Fibroblast of lung (primary cell): Measurements from ENCODE around the gene RNGTT. TPM values are rescaled to one million over a fixed set of nuclear protein-coding genes. Genes with fewer than 3 reads are reported as not detected.
A peak's percentile ranks its signal among the peaks of the same experiment; 100 is the strongest.

Source experiments
- DNase-seq, 2 donors: peaks; one replicate each; pipeline versions ENCODE4 v3.0.0 to v3.0.0-alpha.2; 2010; ENCODE audit warnings: low read depth in 2 of 2
- H2AFZ ChIP-seq: 2 replicates; pipeline ENCODE4 v1.5.1; 2012; ENCODE audit warnings: low read length, control low read depth, inconsistent platforms
- H3K27ac ChIP-seq: 2 replicates; pipeline ENCODE4 v1.5.1; 2011; ENCODE audit warnings: low read length, control low read depth; ENCODE audit not compliant: insufficient read depth
- H3K27me3 ChIP-seq: 2 replicates; pipeline ENCODE4 v1.5.1; 2011; ENCODE audit warnings: mild to moderate bottlenecking, low read length; ENCODE audit not compliant: control insufficient read depth, insufficient read depth
- H3K36me3 ChIP-seq: 2 replicates; pipeline ENCODE4 v1.5.1; 2011; ENCODE audit warnings: low read length; ENCODE audit not compliant: control insufficient read depth, insufficient read depth
- H3K4me1 ChIP-seq: 2 replicates; pipeline ENCODE4 v1.5.1; 2011; ENCODE audit warnings: low read length; ENCODE audit not compliant: control insufficient read depth, insufficient read depth; ENCODE audit errors: extremely low read depth
- H3K4me2 ChIP-seq: 2 replicates; pipeline ENCODE4 v1.5.1; 2011; ENCODE audit warnings: low read length, control low read depth; ENCODE audit not compliant: insufficient read depth; ENCODE audit errors: extremely low read depth
- H3K4me3 ChIP-seq, 4 experiments: fragments of 200-600 bp in 1 of 4; sonication (generic) in 1 of 4; replicated peaks in 1 of 4; 2 replicates each; pipeline ENCODE4 v1.5.1; 2011 to 2016; ENCODE audit warnings: low read length in 4 of 4, low read depth in 3 of 4, mild to moderate bottlenecking in 3 of 4, control low read depth in 2 of 4, inconsistent platforms in 1 of 4, mixed read lengths in 1 of 4; ENCODE audit not compliant: insufficient read depth in 1 of 4; ENCODE audit errors: control extremely low read depth in 1 of 4
- H3K79me2 ChIP-seq: 2 replicates; pipeline ENCODE4 v1.5.1; 2012; ENCODE audit warnings: mild to moderate bottlenecking, low read length, inconsistent platforms; ENCODE audit not compliant: control insufficient read depth, insufficient read depth
- H3K9ac ChIP-seq: 2 replicates; pipeline ENCODE4 v1.5.1; 2011; ENCODE audit warnings: mild to moderate bottlenecking, low read length, control low read depth; ENCODE audit not compliant: insufficient read depth
- H3K9me3 ChIP-seq: 2 replicates; pipeline ENCODE4 v1.5.1; 2012; ENCODE audit warnings: low read depth, low read length; ENCODE audit not compliant: control insufficient read depth, insufficient read depth
- H4K20me1 ChIP-seq: 2 replicates; pipeline ENCODE4 v1.5.1; 2011; ENCODE audit warnings: low read length; ENCODE audit not compliant: control insufficient read depth, insufficient read depth; ENCODE audit errors: extremely low read depth
- CTCF ChIP-seq, 2 donors: IDR thresholded peaks in 1 of 2; conservative IDR thresholded peaks in 1 of 2; 1 replicate in 1 of 2; 2 replicates in 1 of 2; pipeline ENCODE4 v1.5.1; 2011 to 2012; ENCODE audit warnings: low read length in 2 of 2, control low read depth in 1 of 2, inconsistent platforms in 1 of 2, low read depth in 1 of 2, mild to moderate bottlenecking in 1 of 2
- EZH2 ChIP-seq: IDR thresholded peaks from 2 replicates; pipeline ENCODE4 v1.5.1; 2012; ENCODE audit warnings: low read length, control low read depth, mild to moderate bottlenecking; ENCODE audit errors: missing control alignments
- polyA plus RNA-seq, 2 donors: library from polyadenylated mRNA; depleted of rRNA in 1 of 2; stranded (reverse) in 1 of 2; unstranded in 1 of 2; fragments of >200 nt; gene quantifications; 2 replicates each; pipeline ENCODE4 v1.2.1, GENCODE V29; 2011 to 2012; ENCODE audit warnings: missing spikeins in 1 of 2
- total RNA-seq: library from RNA; depleted of rRNA; stranded (reverse); fragments of >200 nt; gene quantifications from 2 replicates; pipeline ENCODE4 v1.2.1, GENCODE V29; 2014

The RNGTT gene
- total and polyA plus RNA-seq, 2 donors (not counting 1 experiment from before 2014, with no cell fraction given): 10.7 to 12.7 TPM

- no peak overlapping the region for H2AFZ ChIP-seq
- H4K20me1 ChIP-seq: no peaks in the 10 kb centered on the region
- no peak overlapping the region for H3K4me2 ChIP-seq
- H3K27me3 ChIP-seq: no peaks in the 10 kb centered on the region
- no peak overlapping the region for H3K9ac ChIP-seq
- no peak overlapping the region for H3K4me3 ChIP-seq
- H3K27ac ChIP-seq: no peak overlapping the region
- TF ChIP-seq CTCF (conservative IDR thresholded peaks at IDR 0.05 in 1 of 2, IDR thresholded peaks at IDR 0.05 in 1 of 2; ENCODE audit: low read depth in 1 of 2, low read length in 2 of 2): peak in 1 of 2 donors; percentile 8
- no peak for TF ChIP-seq EZH2
- no peaks in the 10 kb centered on the region for H3K79me2 ChIP-seq
- no peaks in the 10 kb centered on the region for H3K4me1 ChIP-seq
- no peaks in the 10 kb centered on the region for H3K36me3 ChIP-seq
- H3K9me3 ChIP-seq: no peaks in the 10 kb centered on the region
- no peak for DNase-seq
Measured at GRCh38 chr6:88899569-88900316, 63.7 kb downstream of the RNGTT start.

- no peaks in the 10 kb centered on the region for H3K9me3 ChIP-seq
- no peak for DNase-seq
- no peaks in the 10 kb centered on the region for H3K36me3 ChIP-seq
- no peaks in the 10 kb centered on the region for H3K79me2 ChIP-seq
- no peaks in the 10 kb centered on the region for H3K4me1 ChIP-seq
- H3K4me2 ChIP-seq: no peak overlapping the region
- no peak overlapping the region for H3K27ac ChIP-seq
- no peak overlapping the region for H3K9ac ChIP-seq
- H3K27me3 ChIP-seq: no peaks in the 10 kb centered on the region
- no peaks in the 10 kb centered on the region for H4K20me1 ChIP-seq
- H3K4me3 ChIP-seq: no peak overlapping the region
- no peak overlapping the region for H2AFZ ChIP-seq
- no peak for TF ChIP-seq EZH2
- TF ChIP-seq CTCF (conservative IDR thresholded peaks at IDR 0.05 in 1 of 2, IDR thresholded peaks at IDR 0.05 in 1 of 2; ENCODE audit: low read depth in 1 of 2, low read length in 2 of 2): no peak
Measured at GRCh38 chr6:88895911-88896310, 67.5 kb downstream of the RNGTT start.

GRCh38 chr6:88890860-88891845, 72.3 kb downstream of the RNGTT start:
- H3K79me2 ChIP-seq: no peaks in the 10 kb centered on the region
- peak in 1 of 2 donors; percentile 47 for DNase-seq
- TF ChIP-seq CTCF (conservative IDR thresholded peaks at IDR 0.05 in 1 of 2, IDR thresholded peaks at IDR 0.05 in 1 of 2; ENCODE audit: low read depth in 1 of 2, low read length in 2 of 2) (no peak), EZH2 (no peak)

More at GRCh38 chr6:88890860-88891845, 72.3 kb downstream of the RNGTT start:
- Histone ChIP-seq H4K20me1 (no peaks in the 10 kb centered on the region), H3K27ac (no peak overlapping the region), H2AFZ (no peak overlapping the region), H3K9ac (no peak overlapping the region), H3K4me3 (no peak overlapping the region), H3K9me3 (no peaks in the 10 kb centered on the region), H3K27me3 (no peaks in the 10 kb centered on the region), H3K36me3 (no peaks in the 10 kb centered on the region), H3K4me2 (no peak overlapping the region), H3K4me1 (no peaks in the 10 kb centered on the region)
